HG03432 (cell line): ENCODE results near the gene ATP6V0B.
A peak's percentile ranks its signal among the peaks of the same experiment; 100 is the strongest.

ENCODE experiments used
- ATAC-seq: cut with Tn5 transposase; IDR thresholded peaks from one replicate; pipeline ENCODE4 v1.9.1; 2021; ENCODE audit warnings: mild to moderate bottlenecking, moderate library complexity; ENCODE audit not compliant: unreplicated experiment

The ATP6V0B gene

GRCh38 chr1:43974443-43975248 is at the start of gene ATP6V0B:
ATP6V0B (plus strand) TSS chr1:43974960; CDS start chr1:43975041, 81 bp downstream.
- ATAC-seq = peak; percentile 76

DNA sequence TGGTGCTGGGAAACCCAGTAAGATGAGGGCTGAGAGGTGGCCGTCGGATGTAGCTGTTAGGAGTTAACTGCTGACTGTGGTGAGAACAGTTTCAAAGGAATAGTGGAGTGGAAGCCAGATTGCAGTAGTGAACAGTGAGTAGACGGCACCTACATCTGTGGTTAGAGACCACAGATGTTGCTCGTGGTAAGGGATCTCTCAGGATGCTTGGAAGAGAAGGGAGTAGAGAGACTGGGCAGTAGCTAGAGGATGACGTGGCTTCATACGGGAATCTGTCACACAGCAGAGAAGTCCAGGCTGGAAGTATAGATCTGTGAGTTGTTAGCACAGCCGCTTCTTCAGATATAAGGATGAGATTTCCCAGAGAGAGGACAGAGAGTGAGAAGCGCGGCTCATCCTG is 48.9 kb upstream of the ATP6V0B start:
- no peak for ATAC-seq

GRCh38 chr1:43930168-43930948 is 44.4 kb upstream of the ATP6V0B start:
- ATAC-seq = no peak

DNA sequence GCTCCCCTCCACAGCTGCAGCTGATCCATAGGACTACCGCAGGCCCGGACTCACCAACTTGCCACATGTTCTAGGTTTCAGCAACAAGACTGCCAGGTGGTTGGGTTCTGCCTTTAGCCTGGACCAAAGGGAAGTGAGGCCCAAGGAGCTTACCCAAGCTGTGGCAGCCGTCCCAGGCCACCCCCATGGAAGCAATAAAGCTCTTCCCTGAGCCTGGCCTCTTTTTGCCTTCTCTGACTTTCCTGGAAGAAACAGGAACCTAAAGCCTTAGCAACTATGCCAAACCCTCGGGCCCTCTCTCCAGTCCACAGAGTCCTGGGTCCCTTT is 43.8 kb upstream of the ATP6V0B start:
- ATAC-seq = no peak

GRCh38 chr1:43931711-43932660 is 42.8 kb upstream of the ATP6V0B start:
- ATAC-seq = no peak

DNA sequence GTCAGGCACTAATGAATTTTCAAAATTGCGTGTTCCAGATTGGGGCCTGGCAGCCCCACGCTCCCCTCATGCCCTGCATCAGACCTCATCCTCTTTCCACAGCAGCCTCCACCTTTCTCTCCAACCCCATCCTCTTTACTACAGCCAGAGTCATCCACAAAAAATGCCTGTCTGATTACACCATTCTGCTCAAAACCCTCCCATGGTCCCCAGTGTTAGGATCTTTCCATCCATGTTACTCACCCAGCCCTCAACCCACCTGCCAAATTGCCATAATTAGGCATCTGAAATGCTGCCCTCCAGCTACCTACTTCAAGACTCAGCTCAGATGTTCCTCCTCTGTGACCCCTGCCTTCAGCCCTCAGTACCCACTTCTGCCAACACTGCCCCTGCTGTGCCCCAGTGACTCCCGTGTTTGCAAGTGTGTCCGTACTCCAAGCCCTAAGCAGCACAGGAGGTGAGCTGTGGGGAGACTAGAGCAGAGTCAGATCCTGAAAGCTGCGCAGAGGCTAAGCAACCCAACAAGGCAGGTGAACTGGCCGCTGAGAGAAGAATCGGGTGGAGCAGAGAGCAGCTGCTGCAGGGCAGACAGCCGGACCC is 41.9 kb upstream of the ATP6V0B start:
- ATAC-seq = no peak

GRCh38 chr1:43933386-43934100 is 41.2 kb upstream of the ATP6V0B start, which contains the start of gene ARTN:
ARTN (plus strand) TSS chr1:43933801; CDS start chr1:43935657, 1,856 bp downstream.
- ATAC-seq = no peak

DNA sequence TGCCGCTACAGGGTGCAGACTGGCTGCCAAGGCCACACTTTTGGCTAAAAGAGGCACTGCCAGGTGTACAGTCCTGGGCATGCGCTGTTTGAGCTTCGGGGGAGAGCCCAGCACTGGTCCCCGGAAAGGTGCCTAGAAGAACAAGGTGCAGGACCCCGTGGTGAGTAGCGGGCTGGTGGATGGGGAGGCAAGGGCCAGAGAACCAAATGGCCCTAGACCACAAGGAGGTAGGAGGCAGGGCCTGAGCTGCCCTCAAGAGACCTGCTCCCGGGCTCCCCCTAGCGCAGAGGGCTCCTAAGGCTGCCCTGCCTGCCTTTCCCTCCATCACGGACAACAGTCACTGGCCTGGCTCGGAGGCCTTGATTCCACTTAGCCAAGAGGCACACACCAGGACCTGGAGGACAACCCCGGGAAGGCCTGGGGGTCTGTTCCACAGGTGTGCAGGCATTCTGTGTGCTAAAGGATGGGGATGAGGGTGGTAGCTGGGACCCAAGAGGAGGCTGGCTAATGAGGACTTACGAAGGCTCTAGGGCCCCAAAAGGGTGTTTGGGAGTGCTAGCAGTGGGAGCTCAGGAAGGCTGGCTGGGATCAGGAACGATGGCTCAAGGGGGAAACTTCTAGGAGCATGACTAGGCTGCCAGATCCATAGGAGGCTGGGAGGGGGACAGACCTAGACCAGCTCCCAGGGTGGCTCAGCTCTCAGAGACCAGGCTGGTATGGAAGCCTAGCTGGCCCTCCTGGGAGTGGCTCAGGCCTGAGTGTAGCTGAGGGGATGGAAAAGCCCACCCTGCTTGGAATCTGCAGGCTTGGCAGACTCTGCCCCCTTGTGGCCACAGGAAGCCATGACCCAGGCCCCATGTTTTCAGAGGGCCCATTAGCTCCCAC is 40.4 kb upstream of the ATP6V0B start:
- ATAC-seq = peak; percentile 42

DNA sequence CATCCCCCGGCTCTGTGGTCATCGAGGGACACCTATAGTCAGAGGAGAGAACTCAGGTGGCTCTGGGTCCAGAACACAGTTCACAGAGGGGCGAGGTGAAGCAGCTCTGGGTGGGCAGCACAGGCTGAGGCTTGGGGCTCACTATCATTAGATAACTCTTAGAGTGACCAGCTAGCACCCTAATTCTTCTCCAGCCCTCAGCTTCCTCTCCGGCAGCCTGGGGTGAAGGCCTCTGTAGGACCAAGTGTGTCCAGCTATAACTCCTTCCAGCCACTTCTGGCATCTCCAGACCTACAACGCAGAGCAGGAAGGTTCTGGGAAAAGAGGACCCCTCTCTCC is 39.8 kb upstream of the ATP6V0B start:
- ATAC-seq = no peak

DNA sequence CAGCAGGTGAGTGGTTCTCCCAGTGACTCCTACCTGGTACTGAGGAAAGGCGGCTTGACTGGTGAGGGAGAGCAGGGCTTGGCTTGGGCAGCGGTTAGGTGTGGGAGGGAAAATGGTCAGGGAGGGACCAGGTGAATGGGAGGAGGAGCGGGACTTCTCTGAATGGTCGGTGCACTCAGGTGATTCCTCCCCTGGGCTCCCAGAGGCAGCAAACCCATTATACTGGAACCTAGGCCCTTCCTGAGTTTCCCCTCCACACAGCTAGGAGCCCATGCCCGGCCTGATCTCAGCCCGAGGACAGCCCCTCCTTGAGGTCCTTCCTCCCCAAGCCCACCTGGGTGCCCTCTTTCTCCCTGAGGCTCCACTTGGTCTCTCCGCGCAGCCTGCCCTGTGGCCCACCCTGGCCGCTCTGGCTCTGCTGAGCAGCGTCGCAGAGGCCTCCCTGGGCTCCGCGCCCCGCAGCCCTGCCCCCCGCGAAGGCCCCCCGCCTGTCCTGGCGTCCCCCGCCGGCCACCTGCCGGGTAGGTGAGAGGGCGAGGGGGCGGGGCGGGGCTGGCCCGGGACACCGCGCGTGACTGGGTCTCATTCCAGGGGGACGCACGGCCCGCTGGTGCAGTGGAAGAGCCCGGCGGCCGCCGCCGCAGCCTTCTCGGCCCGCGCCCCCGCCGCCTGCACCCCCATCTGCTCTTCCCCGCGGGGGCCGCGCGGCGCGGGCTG is 38.9 kb upstream of the ATP6V0B start:
- ATAC-seq = no peak

GRCh38 chr1:43936431-43937151 is 38.2 kb upstream of the ATP6V0B start:
- no peak for ATAC-seq

DNA sequence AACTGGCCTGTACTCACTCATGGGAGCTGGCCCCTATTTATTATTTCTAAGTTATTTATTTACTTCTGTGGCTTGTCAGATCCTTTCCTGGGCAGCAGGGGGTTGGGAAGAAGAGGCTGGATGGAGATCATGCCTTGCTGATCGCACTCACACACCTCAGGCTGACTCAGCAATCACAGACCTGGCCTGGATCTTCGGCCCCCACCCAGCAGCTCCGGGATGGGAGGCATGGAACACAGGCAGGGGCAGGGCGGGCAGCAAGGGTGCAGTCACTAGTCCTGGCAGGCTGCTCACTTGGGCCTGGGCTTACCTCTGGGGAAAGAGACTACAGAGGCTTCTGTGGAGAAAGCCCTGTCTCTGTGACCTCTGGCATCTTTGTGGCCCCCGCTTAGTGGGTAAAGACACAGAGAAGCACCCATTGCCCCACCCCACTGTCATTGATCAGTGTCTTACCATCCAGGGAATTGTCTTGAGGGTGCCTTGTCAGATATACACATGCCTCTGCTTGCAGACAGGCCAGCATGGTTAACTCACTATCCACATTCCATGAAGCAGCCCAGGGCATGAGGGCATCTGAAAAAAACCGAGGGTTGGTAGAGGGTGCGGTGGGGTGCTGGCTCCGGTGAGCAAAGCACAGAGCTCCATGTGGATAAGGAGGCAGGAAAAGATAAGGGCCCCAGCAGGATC is 37.4 kb upstream of the ATP6V0B start:
- ATAC-seq = no peak

DNA sequence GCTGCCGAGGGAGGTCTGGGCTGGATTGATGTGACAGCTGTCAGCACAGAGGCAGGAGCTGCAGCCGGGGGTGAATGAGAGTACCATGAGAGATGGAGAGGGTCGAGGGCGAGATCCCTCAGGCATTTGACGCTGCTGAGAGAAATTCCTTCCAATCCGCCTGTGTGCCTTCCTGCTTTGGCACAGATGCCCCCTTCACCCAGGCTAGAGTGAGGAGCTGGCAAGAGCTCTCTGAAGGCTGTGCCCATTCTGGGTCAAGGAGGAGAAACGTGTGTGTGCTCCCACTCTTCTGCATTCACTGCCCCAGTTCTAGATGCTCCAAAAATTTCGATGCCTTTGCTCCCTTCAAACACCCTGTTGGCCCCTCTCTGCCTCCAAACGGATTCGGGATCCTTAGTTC is 36.4 kb upstream of the ATP6V0B start:
- ATAC-seq = no peak

DNA sequence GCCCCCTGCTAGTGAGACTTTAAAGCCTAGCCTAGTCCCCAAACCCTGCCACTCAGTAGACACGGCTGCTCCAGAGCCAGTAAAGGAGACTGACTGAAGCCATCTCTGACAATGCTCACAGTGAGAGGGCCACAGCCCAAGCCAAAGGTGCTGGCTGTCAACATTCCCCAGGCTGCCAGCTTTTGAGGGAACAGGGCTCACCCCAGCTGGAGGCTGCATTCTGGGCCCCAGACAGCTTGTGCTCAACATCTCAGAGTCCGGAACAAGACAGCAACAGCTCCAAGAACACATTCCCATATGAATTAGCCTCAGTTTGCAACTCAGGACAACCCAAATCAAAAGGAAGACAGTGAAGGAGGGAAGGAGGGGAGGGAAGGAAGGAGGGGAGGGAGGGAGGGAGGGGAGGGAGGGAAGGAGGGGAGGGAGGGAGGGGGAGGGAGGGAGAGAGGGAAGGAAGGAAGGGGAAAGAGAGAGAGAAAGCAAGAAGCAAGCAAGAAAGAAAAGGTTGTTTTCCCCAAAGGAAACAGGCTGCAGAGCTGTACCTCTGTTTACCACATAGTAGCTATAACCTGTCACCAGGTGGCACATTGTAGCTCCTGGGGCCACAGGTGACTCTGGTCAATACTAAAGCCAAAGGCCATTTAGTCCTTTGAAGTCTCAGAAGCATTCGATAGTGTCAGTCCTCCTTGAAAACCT is 35.7 kb upstream of the ATP6V0B start:
- no peak for ATAC-seq

DNA sequence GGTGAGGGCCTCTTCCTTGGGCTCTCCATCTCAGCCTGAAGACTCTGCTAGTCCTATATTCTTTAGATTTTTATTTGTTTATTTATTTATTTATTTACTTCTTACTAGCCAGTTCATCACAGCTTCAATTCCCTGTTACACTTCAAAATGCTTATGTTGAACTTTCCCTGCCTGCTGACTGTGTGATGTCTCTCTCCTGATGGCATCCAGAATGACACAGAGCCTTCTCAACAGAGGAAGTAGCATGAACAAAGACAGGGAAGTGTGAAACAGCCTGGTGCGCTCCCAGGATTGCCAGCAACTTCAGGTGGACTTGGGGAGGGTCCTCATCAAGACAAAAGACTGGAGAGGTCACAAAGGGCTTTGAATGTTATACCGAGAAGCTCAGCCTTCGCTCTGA is 32.3 kb upstream of the ATP6V0B start:
- no peak for ATAC-seq

- no peak for ATAC-seq
Measured at GRCh38 chr1:43944860-43945259, 29.9 kb upstream of the ATP6V0B start.
